Stomach (tissue), 4 donors: ENCODE data around the gene TNS3.

Experiments used
- EP300 ChIP-seq: sonication (generic); formaldehyde crosslinking; IDR thresholded peaks from one replicate; pipeline ENCODE4 v1.6.1; 2017; ENCODE audit warnings: antibody characterized with exemption
- POLR2A ChIP-seq, 4 donors: fragments of 450-650 bp; IDR thresholded peaks; one replicate each; pipeline ENCODE4 v1.6.1; 2016; ENCODE audit warnings: antibody characterized with exemption in 4 of 4, control low read depth in 2 of 4, mild to moderate bottlenecking in 1 of 4, moderate library complexity in 1 of 4
- TF ChIP-seq, protein P1 (sequence below), 7 experiments: fragments of 450-650 bp in 4 of 7; fragments of 200-600 bp in 3 of 7; sonication (generic) in 3 of 7; IDR thresholded peaks; one replicate each; pipeline ENCODE4 v1.5.1; 2016 to 2019; ENCODE audit warnings: antibody characterized with exemption in 7 of 7, control low read depth in 2 of 7, mild to moderate bottlenecking in 1 of 7

DNA sequence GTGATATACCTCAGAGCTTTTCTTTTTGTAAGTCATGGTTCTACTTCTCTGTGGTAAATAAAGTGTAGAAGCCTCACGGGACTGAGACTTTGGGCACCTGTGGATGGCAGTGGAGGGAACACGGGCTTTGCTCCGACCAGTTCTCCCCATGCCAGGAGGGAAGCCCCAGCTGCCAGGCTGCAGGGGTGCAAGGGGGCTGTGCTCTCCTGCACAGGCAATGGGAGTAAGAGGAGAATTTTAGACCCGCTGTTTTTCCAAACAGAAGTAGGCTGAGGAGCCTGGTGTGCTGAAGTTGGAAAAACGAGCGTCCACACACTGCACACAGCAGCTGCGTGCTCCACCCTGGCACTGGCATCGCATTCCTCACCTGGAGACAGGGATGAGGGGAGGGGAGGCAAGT, 282.4 kb downstream of the TNS3 start:
- TF ChIP-seq, protein P1, sequence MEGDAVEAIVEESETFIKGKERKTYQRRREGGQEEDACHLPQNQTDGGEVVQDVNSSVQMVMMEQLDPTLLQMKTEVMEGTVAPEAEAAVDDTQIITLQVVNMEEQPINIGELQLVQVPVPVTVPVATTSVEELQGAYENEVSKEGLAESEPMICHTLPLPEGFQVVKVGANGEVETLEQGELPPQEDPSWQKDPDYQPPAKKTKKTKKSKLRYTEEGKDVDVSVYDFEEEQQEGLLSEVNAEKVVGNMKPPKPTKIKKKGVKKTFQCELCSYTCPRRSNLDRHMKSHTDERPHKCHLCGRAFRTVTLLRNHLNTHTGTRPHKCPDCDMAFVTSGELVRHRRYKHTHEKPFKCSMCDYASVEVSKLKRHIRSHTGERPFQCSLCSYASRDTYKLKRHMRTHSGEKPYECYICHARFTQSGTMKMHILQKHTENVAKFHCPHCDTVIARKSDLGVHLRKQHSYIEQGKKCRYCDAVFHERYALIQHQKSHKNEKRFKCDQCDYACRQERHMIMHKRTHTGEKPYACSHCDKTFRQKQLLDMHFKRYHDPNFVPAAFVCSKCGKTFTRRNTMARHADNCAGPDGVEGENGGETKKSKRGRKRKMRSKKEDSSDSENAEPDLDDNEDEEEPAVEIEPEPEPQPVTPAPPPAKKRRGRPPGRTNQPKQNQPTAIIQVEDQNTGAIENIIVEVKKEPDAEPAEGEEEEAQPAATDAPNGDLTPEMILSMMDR (IDR thresholded peaks at IDR 0.05), result no peak
- TF ChIP-seq POLR2A (IDR thresholded peaks at IDR 0.05) (no peak), EP300 (no peak)
